WERI-Rb-1 (cell line): ENCODE data around the gene CWC22.
A peak's percentile ranks its signal among the peaks of the same experiment; 100 is the strongest.

ENCODE experiments used
- DNase-seq: peaks from one replicate; pipeline ENCODE4 v3.0.0-alpha.2; 2020
- H3K27ac ChIP-seq: fragments of 250-450 bp; sonication (Bioruptor Pico); 2 replicates; pipeline ENCODE4 v1.5.1; 2020; ENCODE audit warnings: mild to moderate bottlenecking, moderate library complexity
- H3K27me3 ChIP-seq: fragments of 250-450 bp; sonication (Bioruptor Pico); 2 replicates; pipeline ENCODE4 v1.5.1; 2021; ENCODE audit warnings: mild to moderate bottlenecking, low read depth, moderate library complexity; ENCODE audit not compliant: insufficient read depth, severe bottlenecking
- H3K36me3 ChIP-seq: fragments of 250-450 bp; sonication (Bioruptor Pico); 2 replicates; pipeline ENCODE4 v1.5.1; 2020; ENCODE audit warnings: mild to moderate bottlenecking, moderate library complexity
- H3K4me3 ChIP-seq: 2 replicates; pipeline ENCODE4 v1.5.1; 2011; ENCODE audit warnings: low read depth, mild to moderate bottlenecking, control low read depth, low read length
- H3K9me3 ChIP-seq: fragments of 250-450 bp; sonication (Bioruptor Pico); 2 replicates; pipeline ENCODE4 v1.5.1; 2021; ENCODE audit warnings: mild to moderate bottlenecking, moderate library complexity; ENCODE audit not compliant: severe bottlenecking
- TF ChIP-seq, protein P1 (sequence below): IDR thresholded peaks from 2 replicates; pipeline ENCODE4 v1.5.1; 2011; ENCODE audit warnings: low read depth, mild to moderate bottlenecking, control low read depth, inconsistent platforms, low read length

Gene CWC22

GRCh38 chr2:180001726-180002125 lies 5.4 kb downstream of the CWC22 start:
- TF ChIP-seq, protein P1, sequence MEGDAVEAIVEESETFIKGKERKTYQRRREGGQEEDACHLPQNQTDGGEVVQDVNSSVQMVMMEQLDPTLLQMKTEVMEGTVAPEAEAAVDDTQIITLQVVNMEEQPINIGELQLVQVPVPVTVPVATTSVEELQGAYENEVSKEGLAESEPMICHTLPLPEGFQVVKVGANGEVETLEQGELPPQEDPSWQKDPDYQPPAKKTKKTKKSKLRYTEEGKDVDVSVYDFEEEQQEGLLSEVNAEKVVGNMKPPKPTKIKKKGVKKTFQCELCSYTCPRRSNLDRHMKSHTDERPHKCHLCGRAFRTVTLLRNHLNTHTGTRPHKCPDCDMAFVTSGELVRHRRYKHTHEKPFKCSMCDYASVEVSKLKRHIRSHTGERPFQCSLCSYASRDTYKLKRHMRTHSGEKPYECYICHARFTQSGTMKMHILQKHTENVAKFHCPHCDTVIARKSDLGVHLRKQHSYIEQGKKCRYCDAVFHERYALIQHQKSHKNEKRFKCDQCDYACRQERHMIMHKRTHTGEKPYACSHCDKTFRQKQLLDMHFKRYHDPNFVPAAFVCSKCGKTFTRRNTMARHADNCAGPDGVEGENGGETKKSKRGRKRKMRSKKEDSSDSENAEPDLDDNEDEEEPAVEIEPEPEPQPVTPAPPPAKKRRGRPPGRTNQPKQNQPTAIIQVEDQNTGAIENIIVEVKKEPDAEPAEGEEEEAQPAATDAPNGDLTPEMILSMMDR: no peak
- Histone ChIP-seq H3K27ac (no peak overlapping the region), H3K36me3 (peaks cover 5% of the 10 kb centered on the region), H3K27me3 (no peaks in the 10 kb centered on the region), H3K9me3 (no peaks in the 10 kb centered on the region), H3K4me3 (no peak overlapping the region)
- no peak for DNase-seq

DNA sequence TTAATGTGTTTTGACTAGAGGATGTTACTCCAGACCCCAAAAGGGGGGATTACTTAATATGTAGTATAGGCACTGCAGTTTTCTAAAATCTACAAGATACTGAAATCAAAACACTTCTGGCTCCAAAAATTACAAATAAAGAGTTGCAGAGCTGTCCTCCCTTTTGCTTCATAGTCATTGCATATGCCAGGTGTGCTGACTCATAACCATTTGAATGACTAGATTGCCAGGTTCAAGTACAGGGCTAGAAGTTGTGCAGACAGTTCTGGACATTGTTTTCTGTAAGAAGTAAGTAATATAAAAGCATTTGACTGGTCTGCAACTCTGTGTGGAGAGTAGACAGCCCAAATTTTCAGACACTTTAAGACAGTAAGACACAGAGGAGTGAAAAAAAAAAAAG lies 6.7 kb downstream of the CWC22 start:
- H3K9me3 ChIP-seq: no peaks in the 10 kb centered on the region
- H3K36me3 ChIP-seq: peaks cover 5% of the 10 kb centered on the region
- TF ChIP-seq, protein P1: no peak
- H3K27me3 ChIP-seq: no peaks in the 10 kb centered on the region
- H3K4me3 ChIP-seq: no peak overlapping the region
- no peak overlapping the region for H3K27ac ChIP-seq
- no peak for DNase-seq

- no peaks in the 10 kb centered on the region for H3K9me3 ChIP-seq
- DNase-seq: no peak
- H3K27me3 ChIP-seq: no peaks in the 10 kb centered on the region
- no peak overlapping the region for H3K27ac ChIP-seq
- H3K4me3 ChIP-seq: no peak overlapping the region
- TF ChIP-seq, protein P1: no peak
- peaks cover 3% of the 10 kb centered on the region for H3K36me3 ChIP-seq
Observed at GRCh38 chr2:179999000-179999399, 8.1 kb downstream of the CWC22 start.

DNA sequence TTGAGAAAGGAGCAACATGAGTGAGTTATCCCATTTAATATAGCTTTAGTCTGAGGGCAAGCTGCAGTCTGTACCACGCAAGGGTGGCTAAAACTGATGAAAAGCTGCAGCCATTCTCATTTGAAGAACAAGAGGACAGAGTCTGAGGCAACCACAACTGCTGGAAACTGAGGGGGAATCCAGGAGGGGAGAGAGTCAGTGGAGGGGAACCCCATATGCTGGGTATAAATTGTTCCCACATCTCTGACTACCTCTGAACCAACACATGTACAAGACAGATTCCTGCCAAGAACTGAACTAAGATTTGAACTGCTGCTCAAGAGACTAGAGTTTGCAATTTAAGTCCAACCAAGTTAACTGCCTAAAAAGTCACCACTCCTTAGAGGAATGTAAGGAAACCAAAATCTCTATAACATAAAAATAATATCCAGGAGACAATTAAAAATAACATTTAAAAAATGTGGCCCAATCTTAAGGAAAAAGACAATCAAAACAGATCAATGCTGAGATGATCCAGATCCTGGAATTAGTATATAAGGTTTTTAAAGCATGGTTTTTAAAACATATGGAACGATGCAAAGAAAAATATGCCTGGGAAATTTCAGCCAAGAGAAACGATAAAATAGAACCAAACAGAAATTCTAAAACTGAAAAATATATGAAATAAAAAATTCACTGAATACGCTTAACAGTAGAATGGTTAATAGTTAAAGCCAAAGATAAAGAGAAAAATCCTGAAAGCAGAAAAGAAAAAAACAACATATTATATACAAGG lies 11.2 kb downstream of the CWC22 start:
- H3K36me3 ChIP-seq: peaks cover 15% of the 10 kb centered on the region
- no peak for DNase-seq
- TF ChIP-seq, protein P1: no peak
- H3K4me3 ChIP-seq: no peak overlapping the region
- H3K9me3 ChIP-seq: no peaks in the 10 kb centered on the region
- H3K27me3 ChIP-seq: no peaks in the 10 kb centered on the region
- H3K27ac ChIP-seq: no peak overlapping the region

DNA sequence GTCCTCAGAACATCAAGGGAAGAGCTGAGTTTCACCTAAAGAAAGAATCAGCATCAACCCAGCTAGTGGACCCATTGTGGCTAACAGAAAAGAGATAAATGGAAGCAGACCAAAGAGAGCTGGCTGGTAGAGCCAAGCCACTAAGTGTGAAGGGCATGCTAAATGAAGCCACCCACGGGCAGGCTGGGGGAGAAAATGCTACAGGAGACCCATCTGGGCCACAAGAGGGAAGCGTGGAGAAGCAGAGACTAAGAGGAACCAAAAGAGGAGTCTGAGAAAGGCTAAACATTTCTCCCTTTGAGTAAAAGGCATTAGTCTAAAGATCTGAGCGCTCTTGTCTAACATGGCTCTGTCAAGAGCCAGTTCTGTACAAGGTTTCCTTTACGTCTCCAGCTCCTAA lies 15.8 kb downstream of the CWC22 start:
- Histone ChIP-seq H3K27me3 (no peaks in the 10 kb centered on the region), H3K9me3 (no peaks in the 10 kb centered on the region), H3K4me3 (no peak overlapping the region), H3K36me3 (peaks cover 23% of the 10 kb centered on the region), H3K27ac (no peak overlapping the region)
- TF ChIP-seq, protein P1: no peak
- peak; percentile 14 for DNase-seq
